K562 treated with DMSO at 1 percent for 48 hours (cell line): ENCODE measurements around the gene ABHD16A. TPM values are rescaled to one million over a fixed set of nuclear protein-coding genes. Genes with fewer than 3 reads are reported as not detected.

Experiments used
- total RNA-seq: library from RNA; unstranded; fragments of 300-600 nt; gene quantifications from 2 replicates; pipeline ENCODE4 v1.2.3, GENCODE V29; 2022; ENCODE audit warnings: low replicate concordance; ENCODE audit errors: extremely low read depth

Gene ABHD16A
- total RNA-seq, 1 experiment from 2014 or later: not detected

GRCh38 chr6:31655349-31656237, 47.5 kb downstream of the ABHD16A start, which contains the start of gene APOM:
TSS of gene APOM (plus strand) at chr6:31655894. CDS start at chr6:31655967, 73 bp downstream.

Other genes with a start within 250 kb of the ABHD16A start
- not detected in 2 replicates for gene MICB, start 205.2 kb downstream of the ABHD16A start, total RNA-seq
- not detected in 2 replicates for gene MCCD1, start 174.4 kb downstream of the ABHD16A start, total RNA-seq
- not detected in 2 replicates for gene DDX39B, start 161.3 kb downstream of the ABHD16A start, total RNA-seq
- not detected in 2 replicates for gene ATP6V1G2, start 156.7 kb downstream of the ABHD16A start, total RNA-seq
- not detected in 2 replicates for gene NFKBIL1, start 155.7 kb downstream of the ABHD16A start, total RNA-seq
- not detected in 2 replicates for gene LTA, start 131.0 kb downstream of the ABHD16A start, total RNA-seq
- not detected in 2 replicates for gene TNF, start 127.8 kb downstream of the ABHD16A start, total RNA-seq
- not detected in 2 replicates for gene LTB, start 120.9 kb downstream of the ABHD16A start, total RNA-seq
- gene LST1, start 117.0 kb downstream of the ABHD16A start, total RNA-seq: not detected in 2 replicates
- not detected in 2 replicates for gene NCR3, start 110.3 kb downstream of the ABHD16A start, total RNA-seq
- not detected in 2 replicates for gene AIF1, start 88.1 kb downstream of the ABHD16A start, total RNA-seq
- gene PRRC2A, start 82.6 kb downstream of the ABHD16A start, total RNA-seq: 599 TPM in 1 of 2 replicates, not detected in the other
- 212 TPM in 1 of 2 replicates, not detected in the other for gene BAG6, start 50.7 kb downstream of the ABHD16A start, total RNA-seq
- gene APOM, start 47.4 kb downstream of the ABHD16A start, total RNA-seq: not detected in 2 replicates
- not detected in 2 replicates for gene C6orf47, start 42.5 kb downstream of the ABHD16A start, total RNA-seq
- gene GPANK1, start 38.3 kb downstream of the ABHD16A start, total RNA-seq: not detected in 2 replicates
- gene CSNK2B, start 37.2 kb downstream of the ABHD16A start, total RNA-seq: 596 TPM in 1 of 2 replicates, not detected in the other
- gene LY6G5B, start 33.3 kb downstream of the ABHD16A start, total RNA-seq: not detected in 2 replicates
- not detected in 2 replicates for gene LY6G5C, start 22.3 kb downstream of the ABHD16A start, total RNA-seq
- not detected in 2 replicates for gene LY6G6F, start 3.5 kb upstream of the ABHD16A start, total RNA-seq
- not detected in 2 replicates for gene LY6G6D, start 12.0 kb upstream of the ABHD16A start, total RNA-seq
- gene LY6G6C, start 18.4 kb upstream of the ABHD16A start, total RNA-seq: not detected in 2 replicates
- gene MPIG6B, start 20.0 kb upstream of the ABHD16A start, total RNA-seq: not detected in 2 replicates
- not detected in 2 replicates for gene DDAH2, start 26.0 kb upstream of the ABHD16A start, total RNA-seq
- gene CLIC1, start 33.2 kb upstream of the ABHD16A start, total RNA-seq: 1,281 TPM in 1 of 2 replicates, not detected in the other
- gene MSH5, start 36.7 kb upstream of the ABHD16A start, total RNA-seq: not detected in 2 replicates
- gene SAPCD1, start 59.3 kb upstream of the ABHD16A start, total RNA-seq: not detected in 2 replicates
- gene VWA7, start 74.0 kb upstream of the ABHD16A start, total RNA-seq: not detected in 2 replicates
- gene VARS1, start 92.4 kb upstream of the ABHD16A start, total RNA-seq: 668 TPM in 1 of 2 replicates, not detected in the other
- gene LSM2, start 103.6 kb upstream of the ABHD16A start, total RNA-seq: not detected in 2 replicates
- not detected in 2 replicates for gene HSPA1L, start 112.0 kb upstream of the ABHD16A start, total RNA-seq
- not detected in 2 replicates for gene HSPA1A, start 112.2 kb upstream of the ABHD16A start, total RNA-seq
- gene HSPA1B, start 124.4 kb upstream of the ABHD16A start, total RNA-seq: 760 TPM in 1 of 2 replicates, not detected in the other
- gene NEU1, start 159.5 kb upstream of the ABHD16A start, total RNA-seq: 455 TPM in 1 of 2 replicates, not detected in the other
- not detected in 2 replicates for gene SLC44A4, start 175.7 kb upstream of the ABHD16A start, total RNA-seq
- not detected in 2 replicates for gene EHMT2, start 194.4 kb upstream of the ABHD16A start, total RNA-seq
- gene ZBTB12, start 198.8 kb upstream of the ABHD16A start, total RNA-seq: not detected in 2 replicates
- not detected in 2 replicates for gene C2, start 224.4 kb upstream of the ABHD16A start, total RNA-seq
- not detected in 2 replicates for gene CFB, start 242.8 kb upstream of the ABHD16A start, total RNA-seq